ENCODE data around the gene MED13L. TPM values are rescaled to one million over a fixed set of nuclear protein-coding genes. Genes with fewer than 3 reads are reported as not detected.
"Not testable (repeated sequence)": the region's sequence is repeated elsewhere in the genome, so short reads cannot be mapped to it uniquely, and the experiment has no call there.

The MED13L gene
- total RNA-seq, 1 donor = 180 TPM

DNA sequence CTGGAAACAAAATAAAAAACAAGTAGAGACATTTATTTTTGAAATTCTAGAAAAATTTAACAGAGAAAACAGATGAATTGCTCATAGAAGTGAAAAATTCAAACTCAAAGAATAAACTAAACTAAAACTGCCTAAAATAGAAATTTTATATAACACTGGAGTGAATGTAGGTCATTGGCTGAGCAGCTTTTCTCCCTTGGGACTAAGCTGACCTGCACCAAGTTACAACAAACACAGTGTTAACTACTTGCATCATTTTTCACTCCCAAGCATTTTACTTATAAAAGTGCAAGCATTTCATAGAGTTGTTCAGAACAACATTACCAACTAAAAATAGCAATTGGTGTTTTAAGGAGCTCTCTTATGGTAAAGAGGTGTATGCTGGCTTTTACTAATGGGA is 298.1 kb downstream of the MED13L start:
- H3K4me3 ChIP-seq (ENCODE audit: low read depth, low read length) = no peak overlapping the region
- peak; percentile 49 for DNase-seq (ENCODE audit: low read depth)
- TF ChIP-seq, protein P1, sequence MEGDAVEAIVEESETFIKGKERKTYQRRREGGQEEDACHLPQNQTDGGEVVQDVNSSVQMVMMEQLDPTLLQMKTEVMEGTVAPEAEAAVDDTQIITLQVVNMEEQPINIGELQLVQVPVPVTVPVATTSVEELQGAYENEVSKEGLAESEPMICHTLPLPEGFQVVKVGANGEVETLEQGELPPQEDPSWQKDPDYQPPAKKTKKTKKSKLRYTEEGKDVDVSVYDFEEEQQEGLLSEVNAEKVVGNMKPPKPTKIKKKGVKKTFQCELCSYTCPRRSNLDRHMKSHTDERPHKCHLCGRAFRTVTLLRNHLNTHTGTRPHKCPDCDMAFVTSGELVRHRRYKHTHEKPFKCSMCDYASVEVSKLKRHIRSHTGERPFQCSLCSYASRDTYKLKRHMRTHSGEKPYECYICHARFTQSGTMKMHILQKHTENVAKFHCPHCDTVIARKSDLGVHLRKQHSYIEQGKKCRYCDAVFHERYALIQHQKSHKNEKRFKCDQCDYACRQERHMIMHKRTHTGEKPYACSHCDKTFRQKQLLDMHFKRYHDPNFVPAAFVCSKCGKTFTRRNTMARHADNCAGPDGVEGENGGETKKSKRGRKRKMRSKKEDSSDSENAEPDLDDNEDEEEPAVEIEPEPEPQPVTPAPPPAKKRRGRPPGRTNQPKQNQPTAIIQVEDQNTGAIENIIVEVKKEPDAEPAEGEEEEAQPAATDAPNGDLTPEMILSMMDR (IDR thresholded peaks at IDR 0.05; ENCODE audit: insufficient read depth, low read length) = no peak

- H3K4me3 ChIP-seq (ENCODE audit: low read depth, low read length); DNase-seq (ENCODE audit: low read depth): not testable (repeated sequence)
Observed at GRCh38 chr12:115976829-115977228, 300.7 kb downstream of the MED13L start.

DNA sequence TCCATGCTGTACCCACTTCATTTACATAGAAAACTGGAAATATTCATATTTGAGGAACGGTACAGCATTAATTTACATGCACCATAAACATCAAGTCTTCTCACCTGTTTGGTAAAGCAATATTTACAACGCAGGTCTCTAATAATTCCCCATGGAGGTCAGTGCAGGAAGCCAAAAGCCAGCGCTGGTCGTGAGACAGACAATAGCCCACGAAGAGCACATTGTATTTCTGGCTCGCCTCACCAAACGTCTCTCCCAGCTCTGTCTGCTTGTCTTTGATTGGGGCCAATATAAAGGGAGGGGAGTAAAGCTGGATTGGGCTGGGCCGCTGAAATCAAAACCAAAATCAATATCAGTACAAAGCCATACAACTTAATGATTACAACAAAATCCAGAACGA is 302.1 kb downstream of the MED13L start:
- H3K4me3 ChIP-seq (ENCODE audit: low read depth, low read length) = no peak overlapping the region
- TF ChIP-seq, protein P1 (IDR thresholded peaks at IDR 0.05; ENCODE audit: insufficient read depth, low read length) = no peak
- no peak for DNase-seq (ENCODE audit: low read depth)

- TF ChIP-seq, protein P1 (IDR thresholded peaks at IDR 0.05; ENCODE audit: insufficient read depth, low read length) = no peak
- H3K4me3 ChIP-seq (ENCODE audit: low read depth, low read length) = no peak overlapping the region
- DNase-seq (ENCODE audit: low read depth) = no peak
Observed at GRCh38 chr12:115973968-115974724, 303.3 kb downstream of the MED13L start.

DNA sequence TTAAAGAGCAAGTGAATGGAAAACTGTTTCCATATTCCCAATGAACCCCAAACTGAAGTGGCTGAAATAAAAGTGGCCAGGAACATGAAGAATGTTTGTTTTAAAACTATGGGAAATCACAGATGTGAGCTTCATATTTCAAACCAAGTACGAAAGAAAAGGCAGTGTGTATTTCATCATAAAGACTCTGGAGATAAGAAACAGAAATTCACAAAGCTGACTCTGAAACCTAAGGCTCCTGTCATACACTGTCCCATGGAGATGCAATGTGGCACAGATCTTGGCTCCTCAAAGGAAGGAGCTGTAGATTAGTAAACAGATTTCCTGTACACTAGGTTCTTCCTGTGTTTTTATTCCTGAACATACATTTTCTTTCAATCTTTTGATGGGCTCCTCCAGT is 304.4 kb downstream of the MED13L start:
- TF ChIP-seq, protein P1 (IDR thresholded peaks at IDR 0.05; ENCODE audit: insufficient read depth, low read length) = no peak
- DNase-seq (ENCODE audit: low read depth) = peak; percentile 57
- no peak overlapping the region for H3K4me3 ChIP-seq (ENCODE audit: low read depth, low read length)

- no peak overlapping the region for H3K4me3 ChIP-seq (ENCODE audit: low read depth, low read length)
- DNase-seq (ENCODE audit: low read depth) = no peak
- TF ChIP-seq, protein P1 (IDR thresholded peaks at IDR 0.05; ENCODE audit: insufficient read depth, low read length) = no peak
Observed at GRCh38 chr12:115972241-115972640, 305.3 kb downstream of the MED13L start.

DNA sequence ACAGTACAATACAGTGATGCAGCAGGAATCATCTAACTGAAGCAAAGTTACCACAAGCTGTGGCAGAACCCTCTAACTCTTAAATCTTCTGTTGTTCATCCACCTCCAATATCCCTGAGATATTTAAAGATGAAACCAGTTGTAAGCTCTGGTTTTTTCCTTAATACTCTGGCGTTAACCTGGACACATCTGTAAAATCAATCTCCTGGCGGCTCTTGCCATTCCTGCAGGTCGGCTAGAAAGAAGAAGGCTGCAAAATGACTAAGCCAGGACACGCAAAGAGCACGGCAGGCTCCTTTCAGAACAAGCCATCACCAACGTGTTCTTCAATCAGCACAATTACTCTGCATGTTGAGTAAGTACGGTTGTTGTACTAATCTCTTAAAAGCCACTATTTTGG is 309.3 kb downstream of the MED13L start:
- TF ChIP-seq, protein P1 (IDR thresholded peaks at IDR 0.05; ENCODE audit: insufficient read depth, low read length) = no peak
- H3K4me3 ChIP-seq (ENCODE audit: low read depth, low read length) = no peak overlapping the region
- no peak for DNase-seq (ENCODE audit: low read depth)

All from fibroblast of the aortic adventitia (primary cell).